GM12865 (cell line): Measurements from ENCODE around the gene SCN4A.

Experiments
- DNase-seq: peaks from one replicate; pipeline ENCODE4 v3.0.0; 2010; ENCODE audit warnings: low read depth
- H3K4me3 ChIP-seq: 2 replicates; pipeline ENCODE4 v1.5.1; 2011; ENCODE audit warnings: mild to moderate bottlenecking, low read depth, low read length, control low read depth
- TF ChIP-seq, protein P1 (sequence below): IDR thresholded peaks from 2 replicates; pipeline ENCODE4 v1.5.1; 2011; ENCODE audit warnings: low read length, control low read depth, low read depth, inconsistent platforms; ENCODE audit not compliant: insufficient read depth; ENCODE audit errors: missing control alignments

SCN4A gene

DNA sequence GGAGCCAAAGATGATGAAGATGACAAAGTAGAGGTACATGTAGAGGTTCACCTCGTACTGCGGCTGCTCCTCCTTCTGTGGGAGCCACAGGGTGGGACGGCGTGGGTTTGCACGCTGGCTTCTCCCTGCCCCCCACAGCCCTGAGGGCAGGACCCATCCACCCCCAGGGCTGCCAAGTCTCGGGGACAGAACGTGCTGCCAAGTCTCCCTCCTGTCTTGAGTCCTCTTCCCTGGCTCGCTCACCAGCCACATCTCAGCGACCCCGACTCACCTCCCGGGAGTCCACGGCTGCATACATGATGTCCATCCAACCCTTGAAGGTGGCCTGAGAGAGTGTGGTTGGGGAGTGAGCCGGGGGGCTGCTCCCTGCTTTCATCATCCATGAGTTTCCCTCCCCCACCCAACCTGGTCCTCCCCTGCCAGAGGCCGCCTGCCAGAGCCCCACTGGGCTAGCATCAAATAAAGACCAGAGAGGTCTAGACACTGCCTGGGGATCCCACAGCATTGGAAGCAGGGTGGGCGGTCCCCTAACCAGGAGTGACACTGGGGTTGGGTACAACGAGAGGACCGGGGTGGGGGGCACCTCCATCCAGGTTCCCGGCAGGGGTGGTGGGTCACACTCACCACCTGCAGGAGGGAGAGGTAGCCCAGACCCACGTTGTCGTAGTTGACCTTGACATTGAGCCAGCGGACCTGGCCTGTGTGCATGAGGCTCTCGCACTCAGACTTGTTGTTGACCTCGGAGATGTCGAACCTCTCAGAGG is 27.8 kb downstream of the SCN4A start:
- no peak overlapping the region for H3K4me3 ChIP-seq
- DNase-seq: no peak
- TF ChIP-seq, protein P1, sequence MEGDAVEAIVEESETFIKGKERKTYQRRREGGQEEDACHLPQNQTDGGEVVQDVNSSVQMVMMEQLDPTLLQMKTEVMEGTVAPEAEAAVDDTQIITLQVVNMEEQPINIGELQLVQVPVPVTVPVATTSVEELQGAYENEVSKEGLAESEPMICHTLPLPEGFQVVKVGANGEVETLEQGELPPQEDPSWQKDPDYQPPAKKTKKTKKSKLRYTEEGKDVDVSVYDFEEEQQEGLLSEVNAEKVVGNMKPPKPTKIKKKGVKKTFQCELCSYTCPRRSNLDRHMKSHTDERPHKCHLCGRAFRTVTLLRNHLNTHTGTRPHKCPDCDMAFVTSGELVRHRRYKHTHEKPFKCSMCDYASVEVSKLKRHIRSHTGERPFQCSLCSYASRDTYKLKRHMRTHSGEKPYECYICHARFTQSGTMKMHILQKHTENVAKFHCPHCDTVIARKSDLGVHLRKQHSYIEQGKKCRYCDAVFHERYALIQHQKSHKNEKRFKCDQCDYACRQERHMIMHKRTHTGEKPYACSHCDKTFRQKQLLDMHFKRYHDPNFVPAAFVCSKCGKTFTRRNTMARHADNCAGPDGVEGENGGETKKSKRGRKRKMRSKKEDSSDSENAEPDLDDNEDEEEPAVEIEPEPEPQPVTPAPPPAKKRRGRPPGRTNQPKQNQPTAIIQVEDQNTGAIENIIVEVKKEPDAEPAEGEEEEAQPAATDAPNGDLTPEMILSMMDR: no peak

DNA sequence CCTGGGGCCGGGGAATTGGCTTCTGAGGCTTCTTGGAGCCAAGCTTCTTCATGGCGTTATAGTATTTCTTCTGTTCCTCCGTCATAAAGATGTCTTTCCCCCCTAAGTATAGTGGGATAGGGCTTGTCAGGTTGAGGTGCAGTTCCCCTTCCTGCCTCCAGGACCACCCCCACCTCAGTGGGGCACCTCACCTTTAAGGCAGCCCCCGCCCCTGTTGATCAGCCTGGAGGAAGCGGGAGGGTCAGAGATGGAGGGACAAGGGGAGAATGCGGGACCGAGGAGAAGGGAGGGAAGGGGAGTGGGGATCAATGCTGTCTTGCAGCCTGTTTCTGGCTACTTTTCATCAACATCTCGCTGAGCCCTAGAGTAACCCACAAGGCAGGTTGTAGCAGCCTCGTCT is 29.0 kb downstream of the SCN4A start:
- H3K4me3 ChIP-seq: no peak overlapping the region
- TF ChIP-seq, protein P1: peak; percentile 20
- no peak for DNase-seq

DNA sequence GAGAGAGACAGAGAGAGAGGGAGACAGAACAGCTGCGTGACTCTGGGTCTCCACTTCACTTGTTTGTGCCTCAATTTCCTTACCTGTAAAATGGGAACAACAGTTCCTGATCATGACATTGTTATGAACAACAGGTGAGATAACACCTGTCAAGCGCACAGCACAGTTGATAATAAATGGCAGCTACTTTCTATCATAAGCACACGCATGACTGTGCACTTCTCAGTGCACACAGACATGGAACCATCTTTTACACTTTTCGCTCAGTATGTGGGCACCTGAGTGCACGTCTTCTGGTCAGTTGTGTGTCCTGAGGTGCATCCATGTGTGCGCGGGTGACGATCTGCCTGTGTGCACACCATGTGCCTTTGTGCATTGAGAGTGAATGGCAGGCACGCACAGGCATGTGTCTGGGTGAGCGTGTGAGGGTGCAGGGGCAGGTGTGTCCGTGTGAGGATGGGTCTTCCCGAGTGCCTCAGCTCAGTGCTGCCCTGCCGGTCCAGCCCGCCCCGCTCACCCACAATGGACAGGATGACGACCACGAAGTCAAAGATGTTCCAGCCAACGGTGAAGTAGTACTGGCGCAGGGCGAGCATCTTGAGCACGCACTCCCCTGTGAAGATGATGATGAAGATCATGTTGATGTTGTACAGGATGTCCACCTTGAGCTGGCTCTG is 30.3 kb downstream of the SCN4A start:
- DNase-seq: no peak
- H3K4me3 ChIP-seq: no peak overlapping the region
- TF ChIP-seq, protein P1: no peak

DNA sequence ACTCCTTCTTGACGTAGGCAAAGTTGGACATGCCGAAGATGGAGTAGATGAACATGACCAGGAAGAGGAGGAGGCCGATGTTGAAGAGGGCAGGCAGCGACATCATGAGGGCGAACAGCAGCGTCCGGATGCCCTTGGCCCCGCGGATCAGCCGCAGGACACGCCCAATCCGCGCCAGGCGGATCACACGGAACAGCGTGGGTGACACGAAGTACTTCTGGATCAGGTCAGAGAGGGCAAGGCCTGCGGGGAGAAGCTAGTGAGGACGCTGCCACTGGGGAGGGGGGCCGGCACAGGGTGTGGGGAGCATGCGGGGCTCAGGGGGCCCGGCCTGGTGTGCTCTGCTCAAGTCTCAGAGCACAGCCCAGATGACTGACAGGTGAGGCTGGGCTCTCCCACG is 31.0 kb downstream of the SCN4A start:
- no peak overlapping the region for H3K4me3 ChIP-seq
- no peak for DNase-seq
- TF ChIP-seq, protein P1: no peak

DNA sequence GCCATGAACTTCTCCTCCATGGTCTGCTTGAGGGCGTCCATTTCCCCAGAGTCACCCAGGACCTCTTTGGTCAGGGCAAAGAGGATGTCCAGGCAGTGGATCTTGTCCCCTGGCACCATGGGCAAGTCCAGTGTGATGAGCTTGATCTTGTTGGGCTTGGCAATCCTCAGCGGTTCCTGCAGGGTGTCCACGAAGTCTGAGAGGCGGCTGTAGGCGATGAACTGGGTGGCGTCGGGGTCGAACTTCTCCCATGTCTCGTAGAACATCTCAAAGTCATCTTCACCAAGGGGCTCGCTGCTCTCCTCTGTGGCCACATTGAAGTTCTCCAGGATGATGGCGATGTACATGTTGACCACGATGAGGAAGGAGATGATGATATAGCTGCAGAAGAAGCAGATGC is 31.6 kb downstream of the SCN4A start:
- DNase-seq: no peak
- TF ChIP-seq, protein P1: no peak
- no peak overlapping the region for H3K4me3 ChIP-seq

DNA sequence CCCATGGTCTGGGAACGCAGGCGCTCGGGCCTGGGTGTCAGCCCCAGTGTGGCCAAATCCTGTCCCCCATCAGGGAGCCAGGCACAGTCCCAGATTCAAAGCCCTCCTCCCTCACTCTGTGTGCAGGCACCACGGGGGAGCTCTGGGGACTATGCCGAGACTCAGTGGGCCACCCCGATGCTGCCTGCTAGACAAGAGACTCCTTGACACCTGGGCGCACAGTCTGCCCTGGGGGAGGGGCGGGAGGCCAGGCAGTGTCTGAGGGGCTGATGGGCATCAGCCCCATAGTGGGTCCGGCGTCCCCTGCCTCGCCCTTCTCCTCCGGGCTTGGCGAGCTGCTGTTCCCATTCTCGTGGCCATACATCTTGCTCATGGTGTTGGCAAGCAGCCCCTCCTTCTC is 32.1 kb downstream of the SCN4A start:
- TF ChIP-seq, protein P1: no peak
- DNase-seq: no peak
- H3K4me3 ChIP-seq: no peak overlapping the region

DNA sequence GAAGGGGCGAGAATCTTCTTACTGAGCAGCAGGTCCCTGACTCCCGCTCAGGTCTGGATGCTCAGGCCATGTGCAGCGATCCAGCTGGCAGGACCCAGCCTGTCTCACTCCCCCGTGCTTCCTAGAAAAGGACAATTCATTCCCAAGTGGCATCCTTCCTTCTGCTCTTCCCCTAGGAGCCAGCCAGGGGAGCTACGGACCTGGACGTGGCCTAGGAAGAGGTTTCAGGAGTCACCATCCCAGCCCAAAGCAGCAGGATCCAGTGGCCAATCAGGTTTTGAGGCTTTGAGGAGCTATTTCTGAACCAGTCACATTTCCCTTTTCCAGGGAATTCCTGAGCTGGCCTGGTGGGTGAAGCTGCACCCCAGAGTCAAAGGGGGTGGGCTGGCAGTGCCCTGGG is 32.8 kb downstream of the SCN4A start:
- H3K4me3 ChIP-seq: no peak overlapping the region
- TF ChIP-seq, protein P1: no peak
- DNase-seq: no peak
